WTC11 (cell line): ENCODE data around the gene CNPY4.

ENCODE experiments used
- ATF2 ChIP-seq: sonication (generic); formaldehyde crosslinking; IDR thresholded peaks from 2 replicates; pipeline ENCODE4 v1.8.1; 2022; ENCODE audit warnings: low read depth, missing genetic modification reagents, borderline replicate concordance
- CTCF ChIP-seq: fragments of 200-600 bp; IDR thresholded peaks from 2 replicates; pipeline ENCODE4 v1.8.0; 2022; ENCODE audit warnings: antibody characterized with exemption
- RELA ChIP-seq: sonication (generic); formaldehyde crosslinking; IDR thresholded peaks from 2 replicates; pipeline ENCODE4 v1.8.1; 2022; ENCODE audit warnings: missing genetic modification reagents, mild to moderate bottlenecking, borderline replicate concordance
- SMAD3 ChIP-seq: sonication (generic); formaldehyde crosslinking; IDR thresholded peaks from 2 replicates; pipeline ENCODE4 v1.8.0; 2022; ENCODE audit warnings: missing genetic modification reagents, mild to moderate bottlenecking, borderline replicate concordance
- SP1 ChIP-seq: sonication (generic); formaldehyde crosslinking; conservative IDR thresholded peaks from 2 replicates; pipeline ENCODE4 v1.8.1; 2022; ENCODE audit warnings: missing genetic modification reagents
- TP53 ChIP-seq: sonication (generic); formaldehyde crosslinking; IDR thresholded peaks from 2 replicates; pipeline ENCODE4 v1.8.1; 2023; ENCODE audit warnings: mild to moderate bottlenecking, missing genetic modification reagents
- ZNF138 ChIP-seq: sonication (generic); formaldehyde crosslinking; conservative IDR thresholded peaks from 2 replicates; pipeline ENCODE4 v1.8.1; 2022; ENCODE audit warnings: mild to moderate bottlenecking, moderate library complexity, missing genetic modification reagents
- ZNF232 ChIP-seq: sonication (generic); formaldehyde crosslinking; IDR thresholded peaks from 2 replicates; pipeline ENCODE4 v1.8.0; 2022; ENCODE audit warnings: mild to moderate bottlenecking, missing genetic modification reagents
- ZNF425 ChIP-seq: fragments of 250-450 bp; sonication (Bioruptor Pico); conservative IDR thresholded peaks from 2 replicates; pipeline ENCODE4 v1.9.0; 2021; ENCODE audit warnings: mild to moderate bottlenecking
- ZNF532 ChIP-seq: fragments of 250-450 bp; sonication (Bioruptor Pico); IDR thresholded peaks from 2 replicates; pipeline ENCODE4 v1.9.0; 2021; ENCODE audit warnings: mild to moderate bottlenecking, borderline replicate concordance

GRCh38 chr7:100122568-100122967 lies 3.1 kb downstream of the CNPY4 start:
- TF ChIP-seq CTCF (no peak), TP53 (CRISPR knock-in tag) (no peak), ZNF532 (CRISPR knock-in tag) (no peak), SP1 (CRISPR knock-in tag) (no peak), RELA (no peak), SMAD3 (CRISPR knock-in tag) (no peak), ZNF138 (CRISPR knock-in tag) (no peak), ZNF232 (CRISPR knock-in tag) (no peak), ATF2 (CRISPR knock-in tag) (no peak), ZNF425 (CRISPR knock-in tag) (no peak)
